CD4-positive, alpha-beta T cell treated with Interleukin-10 for 1 hour (primary cell): Measurements from ENCODE around the gene FABP3.

Experiments used
- DNase-seq: peaks from one replicate; pipeline ENCODE4 v3.0.0-alpha.2; 2020

FABP3 gene

GRCh38 chr1:31371121-31371959 is 1.5 kb downstream of the FABP3 start:
- DNase-seq, result no peak

- no peak for DNase-seq
Observed at GRCh38 chr1:31370565-31370964, 2.3 kb downstream of the FABP3 start.

GRCh38 chr1:31370021-31370420 is 2.9 kb downstream of the FABP3 start:
- no peak for DNase-seq

- no peak for DNase-seq
Observed at GRCh38 chr1:31368611-31369107, 4.2 kb downstream of the FABP3 start.

GRCh38 chr1:31366796-31367195 is 6.1 kb downstream of the FABP3 start:
- no peak for DNase-seq

- no peak for DNase-seq
Observed at GRCh38 chr1:31364561-31365250, 8.2 kb downstream of the FABP3 start.

GRCh38 chr1:31362032-31362431 is 10.8 kb downstream of the FABP3 start:
- no peak for DNase-seq

GRCh38 chr1:31361607-31362006 is 11.3 kb downstream of the FABP3 start:
- no peak for DNase-seq

- DNase-seq, result no peak
Observed at GRCh38 chr1:31356427-31356826, 16.4 kb downstream of the FABP3 start.

- no peak for DNase-seq
Observed at GRCh38 chr1:31354283-31354682, 18.6 kb downstream of the FABP3 start.

- no peak for DNase-seq
Observed at GRCh38 chr1:31348449-31348848, 24.4 kb downstream of the FABP3 start.

- DNase-seq, result no peak
Observed at GRCh38 chr1:31346785-31347184, 26.1 kb downstream of the FABP3 start.

- DNase-seq, result no peak
Observed at GRCh38 chr1:31345635-31346034, 27.2 kb downstream of the FABP3 start.

GRCh38 chr1:31344503-31344902 is 28.4 kb downstream of the FABP3 start:
- DNase-seq, result no peak

- no peak for DNase-seq
Observed at GRCh38 chr1:31336687-31337467, 36.0 kb downstream of the FABP3 start.

- peak; percentile 31 for DNase-seq
Observed at GRCh38 chr1:31335007-31335406, 37.9 kb downstream of the FABP3 start.

GRCh38 chr1:31327381-31327780 is 45.5 kb downstream of the FABP3 start:
- DNase-seq, result no peak

GRCh38 chr1:31326461-31326860 is 46.4 kb downstream of the FABP3 start:
- DNase-seq, result no peak

GRCh38 chr1:31324992-31325391 is 47.9 kb downstream of the FABP3 start:
- DNase-seq, result no peak

- no peak for DNase-seq
Observed at GRCh38 chr1:31324093-31324492, 48.8 kb downstream of the FABP3 start.

- DNase-seq, result no peak
Observed at GRCh38 chr1:31318146-31318545, 54.7 kb downstream of the FABP3 start.

GRCh38 chr1:31315902-31316301 is 57.0 kb downstream of the FABP3 start:
- no peak for DNase-seq
